PC-9 (cell line): ENCODE data around the gene CDON. TPM values are rescaled to one million over a fixed set of nuclear protein-coding genes. Genes with fewer than 3 reads are reported as not detected.

Experiments used
- BruUV-seq: library from RNA; stranded (reverse); fragments of 400-500 nt; replicated peaks from 2 replicates; lab custom pipeline; 2021; lab: Mats Ljungman, UMichigan
- CTCF ChIA-PET: fragments of 300-600 bp; sonication (Branson Sonifier 250); formaldehyde crosslinking; loops from one replicate; lab custom pipeline; 2022; ENCODE audit warnings: antibody characterized with exemption; lab: Charles Lee
- POLR2A ChIA-PET: fragments of 300-600 bp; sonication (Branson Sonifier 250); formaldehyde crosslinking; loops from one replicate; lab custom pipeline; 2022; ENCODE audit warnings: antibody characterized with exemption; ENCODE audit not compliant: unreplicated experiment; lab: Charles Lee
- DNase-seq, 2 experiments: peaks; one replicate each; pipeline versions ENCODE4 v3.0.0 to v3.0.0-alpha.2; 2015 to 2022; ENCODE audit warnings: mixed read lengths in 1 of 2
- H2AFZ ChIP-seq: fragments of 200-600 bp; sonication (generic); 2 replicates; pipeline ENCODE4 v1.8.1; 2017; ENCODE audit warnings: antibody characterized with exemption
- H3F3A ChIP-seq: fragments of 200-600 bp; sonication (generic); 2 replicates; pipeline ENCODE4 v1.8.1; 2017; ENCODE audit warnings: antibody characterized with exemption, mild to moderate bottlenecking, low read depth; ENCODE audit not compliant: insufficient read depth
- H3K27ac ChIP-seq: fragments of 200-600 bp; sonication (generic); 2 replicates; pipeline ENCODE4 v1.6.1; 2016; ENCODE audit warnings: mixed run types
- H3K27me3 ChIP-seq: fragments of 200-600 bp; sonication (generic); 2 replicates; pipeline ENCODE4 v1.6.1; 2016; ENCODE audit warnings: low read depth, mixed run types; ENCODE audit not compliant: insufficient read depth
- H3K36me3 ChIP-seq: fragments of 200-600 bp; sonication (generic); 2 replicates; pipeline ENCODE4 v1.6.1; 2016; ENCODE audit warnings: low read depth, mixed run types
- H3K4me1 ChIP-seq: fragments of 200-600 bp; sonication (generic); replicated peaks from 2 replicates; pipeline ENCODE4 v1.6.1; 2016; ENCODE audit warnings: mixed run types; ENCODE audit not compliant: insufficient read depth
- H3K4me2 ChIP-seq: fragments of 200-600 bp; sonication (generic); 2 replicates; pipeline ENCODE4 v1.6.1; 2017; ENCODE audit warnings: mixed run types
- H3K4me3 ChIP-seq: fragments of 200-600 bp; sonication (generic); 2 replicates; pipeline ENCODE4 v1.6.1; 2016; ENCODE audit warnings: mixed run types
- H3K79me2 ChIP-seq: fragments of 200-600 bp; sonication (generic); 2 replicates; pipeline ENCODE4 v1.6.1; 2017; ENCODE audit warnings: low read depth, mixed run types
- H3K9me2 ChIP-seq: fragments of 200-600 bp; sonication (generic); 2 replicates; pipeline ENCODE4 v1.8.1; 2017; ENCODE audit warnings: mild to moderate bottlenecking; ENCODE audit not compliant: insufficient read depth
- H3K9me3 ChIP-seq: fragments of 200-600 bp; sonication (generic); 2 replicates; pipeline ENCODE4 v1.8.1; 2016; ENCODE audit warnings: low read depth; ENCODE audit not compliant: insufficient read depth
- H4K20me1 ChIP-seq: fragments of 200-600 bp; sonication (generic); 2 replicates; pipeline ENCODE4 v1.8.1; 2017; ENCODE audit not compliant: insufficient read depth
- EZH2 ChIP-seq: fragments of 200-600 bp; sonication (generic); IDR thresholded peaks from 2 replicates; pipeline ENCODE4 v1.8.0; 2017; ENCODE audit warnings: antibody characterized with exemption, low read depth
- intact Hi-C: fragments of 100-400 bp; cut with micrococcal nuclease; formaldehyde crosslinking; loops from one replicate; pipeline ENCODE4 v1.10.0; 2022; ENCODE audit not compliant: unreplicated experiment
- total RNA-seq: library from RNA; stranded (reverse); gene quantifications from 2 replicates; pipeline ENCODE4 v1.2.3, GENCODE V29; 2021
- TF ChIP-seq, protein P1 (sequence below): fragments of 200-600 bp; sonication (generic); conservative IDR thresholded peaks from 2 replicates; pipeline ENCODE4 v1.6.1; 2017; ENCODE audit warnings: mixed run types, antibody characterized with exemption, mild to moderate bottlenecking, moderate library complexity

CDON gene
- total RNA-seq, 1 experiment from 2014 or later = 10.0 TPM

DNA sequence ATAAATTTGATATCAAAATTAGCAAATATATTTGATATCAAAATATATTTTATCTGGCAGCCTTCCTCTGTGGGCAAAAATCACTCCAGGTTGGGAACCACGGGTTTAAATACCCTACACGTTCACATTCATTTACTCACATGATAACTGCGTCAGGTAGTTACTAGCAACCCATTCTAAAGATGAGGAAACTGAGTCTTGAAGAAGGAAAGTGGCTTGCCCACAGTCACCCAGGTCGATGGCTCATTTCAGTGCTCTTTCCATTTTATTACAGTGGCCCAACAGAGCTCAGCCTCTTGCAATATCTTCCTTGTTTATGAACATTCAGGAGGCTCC lies 19.2 kb upstream of the CDON start:
- Histone ChIP-seq H2AFZ (no peak overlapping the region), H3K4me1 (peaks cover 32% of the 10 kb centered on the region), H3K27ac (no peak overlapping the region), H3K9me2 (no peaks in the 10 kb centered on the region), H3K4me2 (no peak overlapping the region), H3F3A (peaks cover 30% of the 10 kb centered on the region), H4K20me1 (no peaks in the 10 kb centered on the region), H3K9me3 (no peaks in the 10 kb centered on the region), H3K36me3 (no peaks in the 10 kb centered on the region), H3K79me2 (no peaks in the 10 kb centered on the region), H3K4me3 (no peak overlapping the region), H3K27me3 (no peaks in the 10 kb centered on the region)
- intact Hi-C loops = loop anchor here (5.0 kb wide), 1 partner anchor 35 kb away; no protein-coding TSS in a partner anchor
- no TSS peak for BruUV-seq
- DNase-seq = no peak
- POLR2A ChIA-PET = no interaction called here
- CTCF ChIA-PET = no interaction called here
- no peak for TF ChIP-seq EZH2
- TF ChIP-seq, protein P1, sequence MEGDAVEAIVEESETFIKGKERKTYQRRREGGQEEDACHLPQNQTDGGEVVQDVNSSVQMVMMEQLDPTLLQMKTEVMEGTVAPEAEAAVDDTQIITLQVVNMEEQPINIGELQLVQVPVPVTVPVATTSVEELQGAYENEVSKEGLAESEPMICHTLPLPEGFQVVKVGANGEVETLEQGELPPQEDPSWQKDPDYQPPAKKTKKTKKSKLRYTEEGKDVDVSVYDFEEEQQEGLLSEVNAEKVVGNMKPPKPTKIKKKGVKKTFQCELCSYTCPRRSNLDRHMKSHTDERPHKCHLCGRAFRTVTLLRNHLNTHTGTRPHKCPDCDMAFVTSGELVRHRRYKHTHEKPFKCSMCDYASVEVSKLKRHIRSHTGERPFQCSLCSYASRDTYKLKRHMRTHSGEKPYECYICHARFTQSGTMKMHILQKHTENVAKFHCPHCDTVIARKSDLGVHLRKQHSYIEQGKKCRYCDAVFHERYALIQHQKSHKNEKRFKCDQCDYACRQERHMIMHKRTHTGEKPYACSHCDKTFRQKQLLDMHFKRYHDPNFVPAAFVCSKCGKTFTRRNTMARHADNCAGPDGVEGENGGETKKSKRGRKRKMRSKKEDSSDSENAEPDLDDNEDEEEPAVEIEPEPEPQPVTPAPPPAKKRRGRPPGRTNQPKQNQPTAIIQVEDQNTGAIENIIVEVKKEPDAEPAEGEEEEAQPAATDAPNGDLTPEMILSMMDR = no peak

DNA sequence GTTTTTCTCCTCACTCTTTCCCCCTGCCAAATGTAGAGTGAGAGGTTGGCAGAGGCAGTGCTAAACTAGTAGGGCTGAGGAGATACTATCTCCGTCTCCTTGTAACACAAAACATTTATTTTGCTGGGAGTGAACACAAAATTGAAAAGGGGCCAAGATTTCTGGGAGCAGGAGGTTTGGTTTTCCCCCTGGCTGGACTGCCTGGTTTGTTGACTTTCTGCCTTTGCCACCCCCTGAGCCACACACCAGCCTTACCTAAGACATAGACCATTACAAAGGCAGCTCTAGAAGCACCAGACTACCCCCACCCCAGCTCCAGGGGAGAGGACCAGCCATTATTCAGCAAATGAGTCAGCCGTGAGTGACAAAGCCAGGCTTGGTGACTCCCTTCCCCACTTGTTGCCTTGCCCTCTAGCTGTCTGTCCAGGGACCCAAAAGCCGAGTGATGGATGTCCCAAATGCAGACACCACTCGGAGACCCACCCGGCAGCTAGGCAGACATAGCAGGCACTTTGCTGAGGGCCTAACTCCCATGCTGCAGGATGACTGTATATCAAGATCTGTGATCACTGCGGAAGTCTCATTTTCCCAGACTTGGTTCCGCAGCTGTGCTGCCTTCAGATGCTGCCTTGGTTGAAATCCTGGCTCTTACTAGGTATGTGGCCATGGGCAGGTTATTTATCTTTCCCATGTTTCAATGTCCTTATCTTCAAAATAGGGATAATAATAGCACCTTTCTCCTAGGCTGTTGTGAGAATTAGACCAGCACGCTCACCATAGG lies 17.7 kb upstream of the CDON start:
- peaks cover 32% of the 10 kb centered on the region for H3K4me1 ChIP-seq
- intact Hi-C loops = loop anchor here (5.0 kb wide), 1 partner anchor 37 kb away; no protein-coding TSS in a partner anchor
- CTCF ChIA-PET = no interaction called here
- peak overlapping the region; percentile 72 for H3K4me2 ChIP-seq
- BruUV-seq = no TSS peak
- H3K4me3 ChIP-seq = peak overlapping the region; percentile 27; the same call in 1 of the 2 replicates
- H2AFZ ChIP-seq = peak overlapping the region; percentile 67; the same call in 1 of the 2 replicates
- POLR2A ChIA-PET = interaction anchor here (0.5 to 0.9 kb wide), 3 partner anchors 24 to 754 kb away, joined by 3 to 6 read pairs (median 4); no protein-coding TSS in a partner anchor
- no peaks in the 10 kb centered on the region for H3K27me3 ChIP-seq
- H3K9me3 ChIP-seq = no peaks in the 10 kb centered on the region
- H3F3A ChIP-seq = peaks cover 30% of the 10 kb centered on the region
- no peaks in the 10 kb centered on the region for H3K36me3 ChIP-seq
- no peak for TF ChIP-seq EZH2
- TF ChIP-seq, protein P1 = no peak
- H3K9me2 ChIP-seq = no peaks in the 10 kb centered on the region
- peak overlapping the region; percentile 78 for H3K27ac ChIP-seq
- H3K79me2 ChIP-seq = no peaks in the 10 kb centered on the region
- peak; percentile 77 to 82 for DNase-seq
- H4K20me1 ChIP-seq = no peaks in the 10 kb centered on the region

DNA sequence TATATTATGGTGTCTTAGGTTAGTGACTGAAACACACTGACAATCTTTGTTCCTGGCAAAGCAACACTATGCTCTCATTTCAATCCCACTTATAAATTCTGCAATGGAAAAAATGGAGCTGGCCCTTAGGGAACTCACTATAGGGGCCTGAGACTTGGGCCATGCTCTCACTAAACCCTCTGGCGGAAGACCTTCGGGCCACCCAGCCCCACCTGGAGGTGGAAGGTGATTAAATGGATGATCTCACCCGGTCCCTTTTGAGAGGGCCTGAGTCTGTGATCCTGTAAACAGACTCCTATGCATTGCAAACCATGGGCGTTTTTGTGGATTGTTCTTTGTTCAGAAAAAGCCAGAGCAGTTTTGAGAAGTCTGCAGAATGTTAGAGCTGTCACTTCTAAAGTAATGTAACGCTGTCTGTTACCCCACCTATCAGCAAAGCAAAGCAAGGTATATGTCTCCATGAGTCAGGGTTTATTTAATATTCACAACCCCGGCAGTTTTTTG lies 17.0 kb upstream of the CDON start:
- no TSS peak for BruUV-seq
- Histone ChIP-seq H3K9me3 (no peaks in the 10 kb centered on the region), H3K36me3 (no peaks in the 10 kb centered on the region), H3K4me1 (peaks cover 32% of the 10 kb centered on the region), H3K4me3 (peak overlapping the region; percentile 27; the same call in 1 of the 2 replicates), H4K20me1 (no peaks in the 10 kb centered on the region), H2AFZ (peak overlapping the region; percentile 67), H3K27me3 (no peaks in the 10 kb centered on the region), H3K79me2 (no peaks in the 10 kb centered on the region), H3K27ac (peak overlapping the region; percentile 78), H3K4me2 (peak overlapping the region; percentile 72), H3F3A (peaks cover 30% of the 10 kb centered on the region), H3K9me2 (no peaks in the 10 kb centered on the region)
- DNase-seq = peak; percentile 41 to 76
- no peak for TF ChIP-seq EZH2
- TF ChIP-seq, protein P1 = no peak; the same call in 1 of the 2 replicates
- CTCF ChIA-PET = no interaction called here
- POLR2A ChIA-PET = interaction anchor here (0.5 to 0.7 kb wide), 2 partner anchors 52 to 755 kb away, joined by 4 to 6 read pairs; no protein-coding TSS in a partner anchor
- intact Hi-C loops = loop anchor here (5.0 kb wide), 1 partner anchor 38 kb away; no protein-coding TSS in a partner anchor
